HepG2 (cell line): ENCODE data around the gene LRSAM1. TPM values are rescaled to one million over a fixed set of nuclear protein-coding genes. Genes with fewer than 3 reads are reported as not detected.

Experiments
- ATF5 ChIP-seq: sonication (generic); formaldehyde crosslinking; IDR thresholded peaks from 2 replicates; pipeline ENCODE4 v1.4.0; 2020; ENCODE audit warnings: mild to moderate bottlenecking, low read depth, missing genetic modification reagents
- CREM ChIP-seq, 2 experiments: sonication (generic) in 1 of 2; formaldehyde crosslinking in 1 of 2; IDR thresholded peaks; 2 replicates each; pipeline versions ENCODE4 v1.4.0 to v1.6.1; 2016 to 2020; ENCODE audit warnings: antibody characterized with exemption in 1 of 2, mild to moderate bottlenecking in 1 of 2, missing genetic modification reagents in 1 of 2
- GFI1 ChIP-seq: sonication (generic); formaldehyde crosslinking; IDR thresholded peaks from 2 replicates; pipeline ENCODE4 v1.5.0; 2020; ENCODE audit warnings: missing genetic modification reagents, mild to moderate bottlenecking, borderline replicate concordance
- KDM3A ChIP-seq: IDR thresholded peaks from 2 replicates; pipeline ENCODE4 v1.6.1; 2018; ENCODE audit warnings: low read depth, missing compliant biosample characterization
- LRRFIP1 ChIP-seq: sonication (generic); formaldehyde crosslinking; conservative IDR thresholded peaks from 2 replicates; pipeline ENCODE4 v1.4.0; 2020; ENCODE audit warnings: missing genetic modification reagents
- MBD4 ChIP-seq: IDR thresholded peaks from 2 replicates; pipeline ENCODE4 v1.6.1; 2012; ENCODE audit warnings: low read length, inconsistent platforms, borderline replicate concordance
- PAWR ChIP-seq: sonication (generic); formaldehyde crosslinking; IDR thresholded peaks from 2 replicates; pipeline ENCODE4 v1.4.0; 2020; ENCODE audit warnings: missing genetic modification reagents, mild to moderate bottlenecking, borderline replicate concordance
- RXRA ChIP-seq: sonication (generic); formaldehyde crosslinking; IDR thresholded peaks from 2 replicates; pipeline ENCODE4 v1.5.1; 2020; ENCODE audit warnings: missing genetic modification reagents
- SIN3B ChIP-seq: fragments of 150-350 bp; IDR thresholded peaks from 2 replicates; pipeline ENCODE4 v1.6.1; 2014; ENCODE audit warnings: low read length
- SMAD1 ChIP-seq: sonication (generic); formaldehyde crosslinking; IDR thresholded peaks from 2 replicates; pipeline ENCODE4 v1.4.0; 2020; ENCODE audit warnings: missing genetic modification reagents, low read depth, mild to moderate bottlenecking, borderline replicate concordance
- SRY ChIP-seq: sonication (generic); formaldehyde crosslinking; IDR thresholded peaks from 2 replicates; pipeline ENCODE4 v1.8.0; 2022; ENCODE audit warnings: mild to moderate bottlenecking, missing genetic modification reagents
- UBTF ChIP-seq: sonication (generic); formaldehyde crosslinking; IDR thresholded peaks from 2 replicates; pipeline ENCODE4 v1.4.0; 2020; ENCODE audit warnings: mild to moderate bottlenecking, missing genetic modification reagents
- ZNF354B ChIP-seq: sonication (generic); formaldehyde crosslinking; IDR thresholded peaks from 2 replicates; pipeline ENCODE4 v1.8.0; 2022; ENCODE audit warnings: mild to moderate bottlenecking, missing genetic modification reagents
- ZNF430 ChIP-seq: sonication (generic); formaldehyde crosslinking; IDR thresholded peaks from 2 replicates; pipeline ENCODE4 v1.9.0; 2021; ENCODE audit warnings: mild to moderate bottlenecking, missing genetic modification reagents
- ZNF501 ChIP-seq: sonication (generic); formaldehyde crosslinking; IDR thresholded peaks from 2 replicates; pipeline ENCODE4 v1.5.1; 2020; ENCODE audit warnings: mild to moderate bottlenecking, moderate library complexity, missing genetic modification reagents
- ZNF564 ChIP-seq: sonication (generic); formaldehyde crosslinking; IDR thresholded peaks from 2 replicates; pipeline ENCODE4 v1.8.1; 2023; ENCODE audit warnings: mild to moderate bottlenecking, missing genetic modification reagents
- ZNF607 ChIP-seq: sonication (generic); formaldehyde crosslinking; IDR thresholded peaks from 2 replicates; pipeline ENCODE4 v1.5.1; 2020; ENCODE audit warnings: missing genetic modification reagents, mild to moderate bottlenecking, borderline replicate concordance
- ZNF816 ChIP-seq: sonication (generic); formaldehyde crosslinking; IDR thresholded peaks from 2 replicates; pipeline ENCODE4 v1.8.0; 2022; ENCODE audit warnings: missing genetic modification reagents, mild to moderate bottlenecking, borderline replicate concordance
- ZSCAN20 ChIP-seq: sonication (generic); formaldehyde crosslinking; IDR thresholded peaks from 2 replicates; pipeline ENCODE4 v1.4.0; 2020; ENCODE audit warnings: missing genetic modification reagents, mild to moderate bottlenecking, borderline replicate concordance
- ZSCAN5A ChIP-seq: sonication (generic); formaldehyde crosslinking; IDR thresholded peaks from 2 replicates; pipeline ENCODE4 v1.8.0; 2022; ENCODE audit warnings: mild to moderate bottlenecking, missing genetic modification reagents, borderline replicate concordance
- polyA plus RNA-seq, 8 experiments: library from polyadenylated mRNA; depleted of rRNA in 3 of 8; stranded (reverse) in 7 of 8; unstranded in 1 of 8; fragments of >200 nt; fragmentation: Illumina TruSeq in 4 of 8; extraction: Trizol in 4 of 8; gene quantifications; 2 replicates each; pipeline versions ENCODE4 v1.2.1 to v1.2.3, GENCODE V29; 2011 to 2016; ENCODE audit warnings: low read depth in 4 of 8, missing spikeins in 1 of 8, mixed read lengths in 1 of 8; ENCODE audit not compliant: insufficient read depth in 1 of 8
- total RNA-seq, 5 experiments: library from RNA; depleted of rRNA; stranded (reverse); fragments of >200 nt; fragmentation: Illumina TruSeq; extraction: Trizol; gene quantifications; 2 replicates each; pipeline ENCODE4 v1.2.3, GENCODE V29; 2016; ENCODE audit warnings: low read depth in 1 of 5
- TF ChIP-seq, protein P1 (sequence below): IDR thresholded peaks from 2 replicates; pipeline ENCODE4 v1.6.1; 2012; ENCODE audit warnings: low read depth, low read length, improper control_type of control experiment

The LRSAM1 gene
- total and polyA plus RNA-seq, 2 of the 13 experiments (the other 11 are each of a cell fraction or from before 2014, with no cell fraction given), result 8.7 to 10.2 TPM

DNA sequence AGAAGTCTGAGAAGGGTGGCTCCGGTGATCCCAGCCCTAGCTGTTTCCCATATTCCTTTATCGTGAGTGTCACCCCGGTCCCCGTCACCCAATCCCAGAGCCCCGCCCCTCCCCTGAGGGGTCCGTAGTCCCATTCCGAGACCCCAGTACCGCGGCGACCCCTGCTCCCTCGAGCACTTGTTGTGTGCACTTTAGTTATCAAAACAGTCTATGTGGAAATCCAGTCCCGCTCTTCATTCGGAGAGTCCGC is 223 bp downstream of the LRSAM1 start (continued):
- TF ChIP-seq KDM3A (CRISPR knock-in tag), result no peak
- TF ChIP-seq, protein P1, sequence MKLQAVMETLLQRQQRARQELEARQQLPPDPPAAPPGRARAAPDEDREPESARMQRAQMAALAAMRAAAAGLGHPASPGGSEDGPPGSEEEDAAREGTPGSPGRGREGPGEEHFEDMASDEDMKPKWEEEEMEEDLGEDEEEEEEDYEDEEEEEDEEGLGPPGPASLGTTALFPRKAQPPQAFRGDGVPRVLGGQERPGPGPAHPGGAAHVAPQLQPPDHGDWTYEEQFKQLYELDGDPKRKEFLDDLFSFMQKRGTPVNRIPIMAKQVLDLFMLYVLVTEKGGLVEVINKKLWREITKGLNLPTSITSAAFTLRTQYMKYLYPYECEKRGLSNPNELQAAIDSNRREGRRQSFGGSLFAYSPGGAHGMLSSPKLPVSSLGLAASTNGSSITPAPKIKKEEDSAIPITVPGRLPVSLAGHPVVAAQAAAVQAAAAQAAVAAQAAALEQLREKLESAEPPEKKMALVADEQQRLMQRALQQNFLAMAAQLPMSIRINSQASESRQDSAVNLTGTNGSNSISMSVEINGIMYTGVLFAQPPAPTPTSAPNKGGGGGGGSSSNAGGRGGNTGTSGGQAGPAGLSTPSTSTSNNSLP, result no peak
- peak; percentile 94 for TF ChIP-seq ZNF816 (CRISPR knock-in tag)
- 0 out of 2 replicates have a peak, but pooled peaks have one; percentile 4 for TF ChIP-seq GFI1 (CRISPR knock-in tag)
- no peak for TF ChIP-seq CREM (IDR thresholded peaks at IDR 0.05)
- no peak for TF ChIP-seq CREM (CRISPR knock-in tag; IDR thresholded peaks at IDR 0.05)
- no peak for TF ChIP-seq ZNF501 (CRISPR knock-in tag)
- TF ChIP-seq SMAD1, result 0 out of 2 replicates have a peak, but pooled peaks have one; percentile 34
- no peak for TF ChIP-seq ZNF354B (CRISPR knock-in tag)
- no peak for TF ChIP-seq RXRA (CRISPR knock-in tag)
- TF ChIP-seq LRRFIP1 (CRISPR knock-in tag), result no peak
- no peak for TF ChIP-seq MBD4
- no peak for TF ChIP-seq ZSCAN5A (CRISPR knock-in tag)
- TF ChIP-seq ZSCAN20 (CRISPR knock-in tag), result no peak
- peak; percentile 17; the same call in 1 of the 2 replicates for TF ChIP-seq SRY (CRISPR knock-in tag)
- TF ChIP-seq ZNF607 (CRISPR knock-in tag), result no peak
- no peak for TF ChIP-seq SIN3B
- no peak for TF ChIP-seq UBTF
- no peak for TF ChIP-seq PAWR (CRISPR knock-in tag)
- TF ChIP-seq ZNF564 (CRISPR knock-in tag), result no peak
- 0 out of 2 replicates have a peak, but pooled peaks have one; percentile 41 for TF ChIP-seq ZNF430 (CRISPR knock-in tag)
- TF ChIP-seq ATF5 (CRISPR knock-in tag), result no peak
